ENCODE measurements around the gene ANKS6. TPM values are rescaled to one million over a fixed set of nuclear protein-coding genes. Genes with fewer than 3 reads are reported as not detected.

Gene ANKS6
- total and polyA plus RNA-seq, 5 donors, result 3.6 to 7.9 (median 5.6) TPM

- no peak for DNase-seq
- no peaks in the 10 kb centered on the region for H3K4me1 ChIP-seq (ENCODE audit: control insufficient read depth, insufficient read depth, low read length)
- WGBS, result 60% methylated on average over 8 of the region's 8 CpGs
- no peak for ATAC-seq
- no peak overlapping the region for H3K27ac ChIP-seq (ENCODE audit: low read length)
- H3K27me3 ChIP-seq (ENCODE audit: control insufficient read depth, insufficient read depth), result no peaks in the 10 kb centered on the region
- H3K4me3 ChIP-seq (ENCODE audit: low read length), result no peak overlapping the region
- intact Hi-C loops (cut with DNase I), result loop anchor here in 2 of 4 donors (5.0 to 10.0 kb wide), 2 partner anchors 462 to 574 kb away; no protein-coding TSS in a partner anchor
- no peaks in the 10 kb centered on the region for H3K9me3 ChIP-seq (ENCODE audit: control insufficient read depth, low read length)
These were observed 17.4 kb downstream of the ANKS6 start for GRCh38 chr9:98778711-98779530.

- WGBS, result 94% methylated on average over 8 of the region's 8 CpGs
- no peak for DNase-seq
- Histone ChIP-seq H3K9me3 (ENCODE audit: control insufficient read depth, low read length) (no peaks in the 10 kb centered on the region), H3K4me1 (ENCODE audit: control insufficient read depth, insufficient read depth, low read length) (no peaks in the 10 kb centered on the region), H3K4me3 (ENCODE audit: low read length) (no peak overlapping the region), H3K27ac (ENCODE audit: low read length) (no peak overlapping the region), H3K27me3 (ENCODE audit: control insufficient read depth, insufficient read depth) (no peaks in the 10 kb centered on the region)
- ATAC-seq, result no peak
- intact Hi-C loops (cut with DNase I), result loop anchor here in 2 of 4 donors (5.0 to 10.0 kb wide), 2 partner anchors 461 to 573 kb away; no protein-coding TSS in a partner anchor
These were observed 18.1 kb downstream of the ANKS6 start for GRCh38 chr9:98778251-98778650.

GRCh38 chr9:98777618-98778017 is 18.7 kb downstream of the ANKS6 start:
- Histone ChIP-seq H3K4me3 (ENCODE audit: low read length) (no peak overlapping the region), H3K27me3 (ENCODE audit: control insufficient read depth, insufficient read depth) (no peaks in the 10 kb centered on the region), H3K27ac (ENCODE audit: low read length) (no peak overlapping the region), H3K9me3 (ENCODE audit: control insufficient read depth, low read length) (no peaks in the 10 kb centered on the region), H3K4me1 (ENCODE audit: control insufficient read depth, insufficient read depth, low read length) (no peaks in the 10 kb centered on the region)
- ATAC-seq (no peak), DNase-seq (no peak)
- WGBS, result 88% methylated on average over 4 of the region's 4 CpGs
- intact Hi-C loops (cut with DNase I), result loop anchor here in 3 of 4 donors (2.0 to 10.0 kb wide), 3 partner anchors 460 to 573 kb away; no protein-coding TSS in a partner anchor

- no peaks in the 10 kb centered on the region for H3K4me1 ChIP-seq (ENCODE audit: control insufficient read depth, insufficient read depth, low read length)
- H3K27me3 ChIP-seq (ENCODE audit: control insufficient read depth, insufficient read depth), result no peaks in the 10 kb centered on the region
- ATAC-seq (peak in 1 of 2 donors; percentile 67), DNase-seq (no peak)
- H3K9me3 ChIP-seq (ENCODE audit: control insufficient read depth, low read length), result no peaks in the 10 kb centered on the region
- no peak overlapping the region for H3K4me3 ChIP-seq (ENCODE audit: low read length)
- no peak overlapping the region for H3K27ac ChIP-seq (ENCODE audit: low read length)
- 35% methylated on average over 8 of the region's 8 CpGs for WGBS
- intact Hi-C loops (cut with DNase I), result loop anchor here in 3 of 4 donors (2.0 to 10.0 kb wide), 3 partner anchors 459 to 571 kb away; no protein-coding TSS in a partner anchor
These were observed 20.4 kb downstream of the ANKS6 start for GRCh38 chr9:98775831-98776441.

GRCh38 chr9:98774746-98775145 is 21.6 kb downstream of the ANKS6 start:
- DNase-seq (no peak), ATAC-seq (no peak)
- intact Hi-C loops (cut with DNase I), result loop anchor here in 3 of 4 donors (5.0 to 10.0 kb wide), 2 partner anchors 457 to 570 kb away; no protein-coding TSS in a partner anchor
- Histone ChIP-seq H3K4me3 (ENCODE audit: low read length) (no peak overlapping the region), H3K27ac (ENCODE audit: low read length) (no peak overlapping the region), H3K9me3 (ENCODE audit: control insufficient read depth, low read length) (no peaks in the 10 kb centered on the region), H3K27me3 (ENCODE audit: control insufficient read depth, insufficient read depth) (no peaks in the 10 kb centered on the region), H3K4me1 (ENCODE audit: control insufficient read depth, insufficient read depth, low read length) (no peaks in the 10 kb centered on the region)
- WGBS, result 87% methylated on average over 9 of the region's 9 CpGs

- Histone ChIP-seq H3K9me3 (ENCODE audit: control insufficient read depth, low read length) (no peaks in the 10 kb centered on the region), H3K27me3 (ENCODE audit: control insufficient read depth, insufficient read depth) (no peaks in the 10 kb centered on the region), H3K4me3 (ENCODE audit: low read length) (no peak overlapping the region), H3K4me1 (ENCODE audit: control insufficient read depth, insufficient read depth, low read length) (no peaks in the 10 kb centered on the region), H3K27ac (ENCODE audit: low read length) (no peak overlapping the region)
- ATAC-seq (no peak), DNase-seq (no peak)
- 92% methylated on average over 15 of the region's 15 CpGs for WGBS
- intact Hi-C loops (cut with DNase I), result loop anchor here in 2 of 4 donors (5.0 to 10.0 kb wide), 2 partner anchors 456 to 569 kb away; no protein-coding TSS in a partner anchor
These were observed 22.6 kb downstream of the ANKS6 start for GRCh38 chr9:98773721-98774120.

GRCh38 chr9:98772364-98773155 is 23.8 kb downstream of the ANKS6 start:
- 90% methylated on average over 13 of the region's 13 CpGs for WGBS
- intact Hi-C loops (cut with DNase I), result loop anchor here in 2 of 4 donors (5.0 to 10.0 kb wide), 2 partner anchors 455 to 568 kb away; no protein-coding TSS in a partner anchor
- DNase-seq, result no peak

GRCh38 chr9:98771209-98771874 is 25.0 kb downstream of the ANKS6 start:
- H3K27me3 ChIP-seq (ENCODE audit: control insufficient read depth, insufficient read depth), result no peaks in the 10 kb centered on the region
- H3K4me1 ChIP-seq (ENCODE audit: control insufficient read depth, insufficient read depth, low read length), result no peaks in the 10 kb centered on the region
- ATAC-seq, result no peak
- no peak overlapping the region for H3K27ac ChIP-seq (ENCODE audit: low read length)
- no peak for DNase-seq
- 96% methylated on average over 15 of the region's 15 CpGs for WGBS
- no peaks in the 10 kb centered on the region for H3K9me3 ChIP-seq (ENCODE audit: control insufficient read depth, low read length)
- intact Hi-C loops (cut with DNase I), result loop anchor here in 2 of 4 donors (5.0 to 10.0 kb wide), 2 partner anchors 454 to 567 kb away; no protein-coding TSS in a partner anchor
- H3K4me3 ChIP-seq (ENCODE audit: low read length), result no peak overlapping the region

More at GRCh38 chr9:98772364-98773155, 23.8 kb downstream of the ANKS6 start:
- H3K4me3 ChIP-seq (ENCODE audit: low read length), result no peak overlapping the region
- no peaks in the 10 kb centered on the region for H3K27me3 ChIP-seq (ENCODE audit: control insufficient read depth, insufficient read depth)
- no peaks in the 10 kb centered on the region for H3K9me3 ChIP-seq (ENCODE audit: control insufficient read depth, low read length)
- no peaks in the 10 kb centered on the region for H3K4me1 ChIP-seq (ENCODE audit: control insufficient read depth, insufficient read depth, low read length)
- H3K27ac ChIP-seq (ENCODE audit: low read length), result no peak overlapping the region
- ATAC-seq, result no peak

- WGBS, result 97% methylated on average over 10 of the region's 10 CpGs
- DNase-seq (no peak), ATAC-seq (no peak)
- Histone ChIP-seq H3K4me3 (ENCODE audit: low read length) (no peak overlapping the region), H3K27me3 (ENCODE audit: control insufficient read depth, insufficient read depth) (no peaks in the 10 kb centered on the region), H3K27ac (ENCODE audit: low read length) (no peak overlapping the region), H3K4me1 (ENCODE audit: control insufficient read depth, insufficient read depth, low read length) (no peaks in the 10 kb centered on the region), H3K9me3 (ENCODE audit: control insufficient read depth, low read length) (no peaks in the 10 kb centered on the region)
- intact Hi-C loops (cut with DNase I), result loop anchor here in 2 of 4 donors (5.0 to 10.0 kb wide), 2 partner anchors 453 to 566 kb away; no protein-coding TSS in a partner anchor
These were observed 25.6 kb downstream of the ANKS6 start for GRCh38 chr9:98770717-98771116.

- intact Hi-C loops (cut with DNase I), result no loop called here
- WGBS, result 95% methylated on average over 9 of the region's 9 CpGs
These were observed 28.0 kb downstream of the ANKS6 start for GRCh38 chr9:98768344-98768743.

More at GRCh38 chr9:98768344-98768743, 28.0 kb downstream of the ANKS6 start:
- Histone ChIP-seq H3K9me3 (ENCODE audit: control insufficient read depth, low read length) (no peaks in the 10 kb centered on the region), H3K27ac (ENCODE audit: low read length) (no peak overlapping the region), H3K27me3 (ENCODE audit: control insufficient read depth, insufficient read depth) (no peaks in the 10 kb centered on the region), H3K4me3 (ENCODE audit: low read length) (no peak overlapping the region), H3K4me1 (ENCODE audit: control insufficient read depth, insufficient read depth, low read length) (no peaks in the 10 kb centered on the region)
- DNase-seq, result no peak
- no peak for ATAC-seq
